ENCODE data around the gene SPATA9. TPM values are rescaled to one million over a fixed set of nuclear protein-coding genes. Genes with fewer than 3 reads are reported as not detected.

The SPATA9 gene
- total RNA-seq, 1 experiment from 2014 or later = not detected

DNA sequence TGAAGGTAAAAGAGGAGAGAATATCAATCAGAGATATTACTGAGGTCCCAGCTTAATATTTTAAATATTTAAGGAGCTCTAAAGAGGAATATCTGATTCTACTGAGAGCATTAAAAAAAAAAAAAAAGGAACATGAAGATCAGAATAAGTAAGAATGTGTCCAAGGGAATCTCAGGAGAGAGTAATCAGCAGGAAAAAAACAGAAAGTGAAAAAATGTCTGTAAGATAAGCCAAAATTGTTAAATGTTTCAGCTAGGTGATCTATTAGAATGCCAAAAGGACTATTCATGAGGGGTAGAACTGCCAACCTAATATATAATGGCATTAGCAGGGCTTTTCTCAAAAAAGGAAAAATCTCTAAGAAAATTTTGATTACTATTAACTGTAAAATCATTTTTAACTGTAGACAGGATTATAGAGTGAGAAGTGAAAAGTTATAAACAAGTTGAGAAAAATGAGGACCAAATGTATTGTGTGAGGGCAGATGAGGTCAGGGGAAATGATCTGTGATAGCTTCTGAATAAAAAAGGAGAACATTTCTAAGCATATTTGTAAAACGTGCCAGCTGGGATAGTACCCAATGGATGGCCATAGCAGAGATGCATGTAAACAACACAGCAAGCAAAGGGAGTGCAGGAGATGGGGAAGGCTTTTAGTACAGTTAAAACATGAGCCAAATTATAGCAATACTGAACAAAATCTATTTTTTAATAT lies 38.9 kb upstream of the SPATA9 start:
- H3K36me3 ChIP-seq (ENCODE audit: control insufficient read depth in 1 of 2, insufficient read depth in 2 of 2, low read length in 2 of 2) = no peaks in the 10 kb centered on the region
- no TSS peak for BruUV-seq (replicated peaks)
- no peaks in the 10 kb centered on the region for H3K9me3 ChIP-seq (ENCODE audit: control insufficient read depth in 1 of 2, insufficient read depth in 1 of 2, low read depth in 1 of 2, low read length in 2 of 2)
- no peaks in the 10 kb centered on the region for H3K79me2 ChIP-seq (ENCODE audit: insufficient read depth, low read length)
- no peaks in the 10 kb centered on the region for H4K20me1 ChIP-seq (ENCODE audit: insufficient read depth)
- ATAC-seq (no peak), DNase-seq (ENCODE audit: low read depth, low spot score) (no peak)
- H3K4me2 ChIP-seq (ENCODE audit: low read length) = no peak overlapping the region
- no peaks in the 10 kb centered on the region for H3K27me3 ChIP-seq (ENCODE audit: insufficient read depth, low read length)
- no peak overlapping the region for H3K9ac ChIP-seq (ENCODE audit: low read length)
- ChIA-PET POLR2A (no interaction called here), RAD21 (ENCODE audit: low non-redundant PET in 1 of 2, low total read pairs in 2 of 2, uncharacterized antibody in 2 of 2, unreplicated experiment in 2 of 2) (no interaction called here), CTCF (no interaction called here)
- H3K9me2 ChIP-seq (ENCODE audit: insufficient read depth) = no peaks in the 10 kb centered on the region
- no peak overlapping the region for H3K27ac ChIP-seq (ENCODE audit: low read depth, low read length)
- H3K4me3 ChIP-seq (replicated peaks in 1 of 2; ENCODE audit: low read depth in 1 of 2, low read length in 2 of 2) = no peak overlapping the region
- TF ChIP-seq ELF1 (IDR thresholded peaks at IDR 0.05; ENCODE audit: borderline replicate concordance, low read depth) = no peak
- TF ChIP-seq SIN3A (IDR thresholded peaks at IDR 0.05; ENCODE audit: low read depth) = no peak
- TF ChIP-seq ZBTB33 (IDR thresholded peaks at IDR 0.05; ENCODE audit: extremely low read depth, insufficient replicate concordance, low read length) = no peak
- TF ChIP-seq ATF3 (IDR thresholded peaks at IDR 0.05) = no peak
- TF ChIP-seq POLR2AphosphoS5 (IDR thresholded peaks at IDR 0.05; ENCODE audit: low read depth, low read length) = no peak
- TF ChIP-seq CBX3 (IDR thresholded peaks at IDR 0.05; ENCODE audit: low read depth) = no peak
- no peak for TF ChIP-seq FOSL1 (IDR thresholded peaks at IDR 0.05; ENCODE audit: low read depth)
- TF ChIP-seq ZNF274 (IDR thresholded peaks at IDR 0.05; ENCODE audit: low read depth, low read length) = no peak
- TF ChIP-seq SRF (IDR thresholded peaks at IDR 0.05; ENCODE audit: low read depth) = no peak
- TF ChIP-seq, protein P1, sequence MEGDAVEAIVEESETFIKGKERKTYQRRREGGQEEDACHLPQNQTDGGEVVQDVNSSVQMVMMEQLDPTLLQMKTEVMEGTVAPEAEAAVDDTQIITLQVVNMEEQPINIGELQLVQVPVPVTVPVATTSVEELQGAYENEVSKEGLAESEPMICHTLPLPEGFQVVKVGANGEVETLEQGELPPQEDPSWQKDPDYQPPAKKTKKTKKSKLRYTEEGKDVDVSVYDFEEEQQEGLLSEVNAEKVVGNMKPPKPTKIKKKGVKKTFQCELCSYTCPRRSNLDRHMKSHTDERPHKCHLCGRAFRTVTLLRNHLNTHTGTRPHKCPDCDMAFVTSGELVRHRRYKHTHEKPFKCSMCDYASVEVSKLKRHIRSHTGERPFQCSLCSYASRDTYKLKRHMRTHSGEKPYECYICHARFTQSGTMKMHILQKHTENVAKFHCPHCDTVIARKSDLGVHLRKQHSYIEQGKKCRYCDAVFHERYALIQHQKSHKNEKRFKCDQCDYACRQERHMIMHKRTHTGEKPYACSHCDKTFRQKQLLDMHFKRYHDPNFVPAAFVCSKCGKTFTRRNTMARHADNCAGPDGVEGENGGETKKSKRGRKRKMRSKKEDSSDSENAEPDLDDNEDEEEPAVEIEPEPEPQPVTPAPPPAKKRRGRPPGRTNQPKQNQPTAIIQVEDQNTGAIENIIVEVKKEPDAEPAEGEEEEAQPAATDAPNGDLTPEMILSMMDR (IDR thresholded peaks at IDR 0.05 in 2 of 3, conservative IDR thresholded peaks at IDR 0.05 in 1 of 3; ENCODE audit: borderline replicate concordance in 1 of 3, insufficient read depth in 1 of 3, low read depth in 2 of 3, low read length in 2 of 3) = no peak
- TF ChIP-seq POLR2A (IDR thresholded peaks at IDR 0.05; ENCODE audit: borderline replicate concordance, extremely low read depth, insufficient read depth, insufficient read length) = no peak
- no peak for TF ChIP-seq CEBPB (IDR thresholded peaks at IDR 0.05; ENCODE audit: low read depth)
- TF ChIP-seq ZFX (IDR thresholded peaks at IDR 0.05) = no peak
- TF ChIP-seq YY1 (IDR thresholded peaks at IDR 0.05; ENCODE audit: extremely low read depth, insufficient replicate concordance, low read depth, low read length) = no peak
- no peak for TF ChIP-seq TCF7L2 (IDR thresholded peaks at IDR 0.05; ENCODE audit: borderline replicate concordance, extremely low read depth, insufficient read depth, insufficient read length)
- TF ChIP-seq EZH2 (IDR thresholded peaks at IDR 0.05) = no peak
- TF ChIP-seq JUND (IDR thresholded peaks at IDR 0.05) = no peak
- TF ChIP-seq REST (IDR thresholded peaks at IDR 0.05; ENCODE audit: low read depth) = no peak
- TF ChIP-seq RAD21 (IDR thresholded peaks at IDR 0.05; ENCODE audit: low read depth) = no peak
- H2AFZ ChIP-seq (ENCODE audit: low read depth, low read length, poor library complexity, severe bottlenecking) = no peak overlapping the region
- intact Hi-C loops (cut with micrococcal nuclease) = no loop called here
- peaks cover 9 to 23% of the 10 kb centered on the region in 2 experiments; a peak in 3 of 4 replicates for H3K4me1 ChIP-seq (ENCODE audit: control insufficient read depth in 1 of 2, insufficient read depth in 2 of 2, low read length in 2 of 2)

Measured in HCT116 (cell line).